H1 (cell line): ENCODE results near the gene ZIC3. TPM values are rescaled to one million over a fixed set of nuclear protein-coding genes. Genes with fewer than 3 reads are reported as not detected.
"Not testable (repeated sequence)": the region's sequence is repeated elsewhere in the genome, so short reads cannot be mapped to it uniquely, and the experiment has no call there.

Source experiments
- CTCF ChIA-PET: fragments of 300-600 bp; sonication (Branson Sonifier 250); formaldehyde crosslinking; loops from one replicate; lab custom pipeline; 2021; ENCODE audit not compliant: partially characterized antibody; lab: Charles Lee
- POLR2A ChIA-PET: fragments of 300-600 bp; sonication (Branson Sonifier 250); formaldehyde crosslinking; loops from one replicate; lab custom pipeline; 2021; ENCODE audit warnings: inconsistent platforms; ENCODE audit not compliant: partially characterized antibody; lab: Charles Lee
- DNase-seq, 2 experiments: peaks; one replicate each; pipeline versions ENCODE4 v3.0.0 to v3.0.0-alpha.2; 2010 to 2022; ENCODE audit warnings: low spot score in 2 of 2, low read depth in 1 of 2, mixed read lengths in 1 of 2
- FAIRE-seq: peaks from 2 replicates; lab custom pipeline; 2011; peaks lifted over from hg19 to GRCh38; lab: Jason Lieb, UNC
- H2AFZ ChIP-seq: 2 replicates; pipeline ENCODE4 v1.8.1; 2012; ENCODE audit warnings: low read length, inconsistent platforms
- H2AK5ac ChIP-seq: 2 replicates; pipeline ENCODE4 v1.6.1; 2013; ENCODE audit warnings: low read depth, low read length
- H2BK120ac ChIP-seq: replicated peaks from 2 replicates; pipeline ENCODE3; 2013; ENCODE audit warnings: low read depth, low read length, inconsistent platforms
- H2BK12ac ChIP-seq: 2 replicates; pipeline ENCODE4 v1.6.1; 2013; ENCODE audit warnings: low read depth, low read length
- H2BK15ac ChIP-seq: 2 replicates; pipeline ENCODE4 v1.6.1; 2013; ENCODE audit warnings: low read length
- H2BK20ac ChIP-seq: 2 replicates; pipeline ENCODE4 v1.6.1; 2013; ENCODE audit warnings: low read length
- H2BK5ac ChIP-seq: 2 replicates; pipeline ENCODE4 v1.6.1; 2013; ENCODE audit warnings: low read depth, low read length
- H3K14ac ChIP-seq: 2 replicates; pipeline ENCODE4 v1.6.1; 2013; ENCODE audit warnings: inconsistent platforms; ENCODE audit not compliant: insufficient read length
- H3K18ac ChIP-seq: 2 replicates; pipeline ENCODE4 v1.6.1; 2013; ENCODE audit warnings: low read length; ENCODE audit errors: extremely low read depth
- H3K23ac ChIP-seq: 2 replicates; pipeline ENCODE4 v1.6.1; 2013; ENCODE audit warnings: inconsistent platforms; ENCODE audit not compliant: insufficient read length
- H3K23me2 ChIP-seq: 2 replicates; pipeline ENCODE4 v1.6.1; 2013; ENCODE audit warnings: low read depth, low read length
- H3K27ac ChIP-seq: 2 replicates; pipeline ENCODE4 v1.6.1; 2011; ENCODE audit warnings: low read depth, low read length, inconsistent platforms
- H3K27me3 ChIP-seq, 4 experiments: replicated peaks in 1 of 4; 1 replicate in 1 of 4; 2 replicates in 3 of 4; pipeline versions ENCODE4 v1.6.1 to v1.8.1; 2011 to 2013; ENCODE audit warnings: low read length in 3 of 4, mild to moderate bottlenecking in 3 of 4, inconsistent platforms in 2 of 4, mixed read lengths in 2 of 4, moderate library complexity in 1 of 4; ENCODE audit not compliant: control insufficient read depth in 3 of 4, insufficient read depth in 3 of 4; ENCODE audit errors: extremely low read depth in 1 of 4
- H3K36me3 ChIP-seq, 4 experiments: 2 replicates each; pipeline versions ENCODE4 v1.6.1 to v1.8.1; 2011 to 2013; ENCODE audit warnings: mild to moderate bottlenecking in 4 of 4, low read length in 3 of 4, moderate library complexity in 2 of 4, control low read depth in 1 of 4, inconsistent platforms in 1 of 4; ENCODE audit not compliant: insufficient read depth in 4 of 4, control insufficient read depth in 2 of 4
- H3K4ac ChIP-seq: replicated peaks from 2 replicates; pipeline ENCODE3; 2013; ENCODE audit warnings: low read length, low read depth, mixed read lengths, inconsistent platforms; ENCODE audit not compliant: insufficient read length
- H3K4me1 ChIP-seq, 4 experiments: replicated peaks in 1 of 4; 1 replicate in 1 of 4; 2 replicates in 3 of 4; pipeline versions ENCODE4 v1.6.1 to v1.8.1; 2011 to 2013; ENCODE audit warnings: low read length in 3 of 4, inconsistent platforms in 2 of 4, mixed read lengths in 1 of 4; ENCODE audit not compliant: insufficient read depth in 4 of 4, control insufficient read depth in 3 of 4
- H3K4me2 ChIP-seq, 2 experiments: 2 replicates each; pipeline versions ENCODE4 v1.6.1 to v1.8.1; 2011 to 2013; ENCODE audit warnings: low read depth in 2 of 2, low read length in 2 of 2, control low read depth in 1 of 2, inconsistent platforms in 1 of 2, mild to moderate bottlenecking in 1 of 2; ENCODE audit not compliant: insufficient read depth in 1 of 2
- H3K4me3 ChIP-seq, 4 experiments: fragments of 200-600, 300-600 bp in 1 of 4; sonication (generic), shearing (Covaris generic), sonication (Bioruptor Twin) in 1 of 4; 2 replicates each; pipeline versions ENCODE4 v1.5.1 to v1.8.1; 2011 to 2016; ENCODE audit warnings: low read length in 4 of 4, low read depth in 3 of 4, control low read depth in 2 of 4, inconsistent platforms in 2 of 4, mild to moderate bottlenecking in 2 of 4, mixed read lengths in 1 of 4, moderate library complexity in 1 of 4; ENCODE audit not compliant: insufficient read depth in 2 of 4; ENCODE audit errors: extremely low read depth in 1 of 4
- H3K56ac ChIP-seq: replicated peaks from 2 replicates; pipeline ENCODE3; 2013; ENCODE audit warnings: low read depth, mild to moderate bottlenecking, mixed read lengths, low read length, inconsistent platforms; ENCODE audit not compliant: insufficient read length
- H3K79me1 ChIP-seq: 2 replicates; pipeline ENCODE4 v1.6.1; 2013; ENCODE audit warnings: low read depth, low read length, control low read depth
- H3K79me2 ChIP-seq, 2 experiments: 2 replicates each; pipeline versions ENCODE4 v1.6.1 to v1.8.1; 2012 to 2013; ENCODE audit warnings: low read length in 2 of 2, mild to moderate bottlenecking in 2 of 2, inconsistent platforms in 1 of 2; ENCODE audit not compliant: insufficient read depth in 2 of 2, control insufficient read depth in 1 of 2
- H3K9ac ChIP-seq, 4 experiments: replicated peaks in 1 of 4; 1 replicate in 1 of 4; 2 replicates in 3 of 4; pipeline versions ENCODE4 v1.6.1 to v1.8.1; 2011 to 2013; ENCODE audit warnings: low read depth in 3 of 4, low read length in 3 of 4, control low read depth in 2 of 4, mild to moderate bottlenecking in 2 of 4, moderate library complexity in 2 of 4, inconsistent platforms in 1 of 4; ENCODE audit errors: extremely low read depth in 1 of 4
- H3K9me3 ChIP-seq, 2 experiments: 2 replicates each; pipeline versions ENCODE4 v1.6.1 to v1.8.1; 2012 to 2013; ENCODE audit warnings: mild to moderate bottlenecking in 2 of 2, moderate library complexity in 2 of 2, control low read depth in 1 of 2, inconsistent platforms in 1 of 2, low read depth in 1 of 2, low read length in 1 of 2, mixed read lengths in 1 of 2; ENCODE audit not compliant: insufficient read depth in 2 of 2
- H4K20me1 ChIP-seq, 2 experiments: replicated peaks in 1 of 2; 2 replicates each; pipeline versions ENCODE3 to v1.8.1; 2011 to 2013; ENCODE audit warnings: inconsistent platforms in 2 of 2, low read length in 2 of 2, mild to moderate bottlenecking in 1 of 2; ENCODE audit not compliant: insufficient read depth in 2 of 2, control insufficient read depth in 1 of 2
- H4K5ac ChIP-seq: 2 replicates; pipeline ENCODE4 v1.6.1; 2013; ENCODE audit warnings: low read length, low read depth, mixed read lengths, inconsistent platforms; ENCODE audit not compliant: insufficient read length
- H4K8ac ChIP-seq: 2 replicates; pipeline ENCODE4 v1.8.0; 2013; ENCODE audit warnings: mild to moderate bottlenecking, moderate library complexity, low read length, inconsistent platforms; ENCODE audit not compliant: insufficient read depth; ENCODE audit errors: extremely low read depth
- H4K91ac ChIP-seq: replicated peaks from 2 replicates; pipeline ENCODE3; 2013; ENCODE audit warnings: low read length, mixed read lengths, inconsistent platforms; ENCODE audit not compliant: insufficient read length
- WGBS, 2 experiments: shearing (Covaris generic) in 1 of 2; methylation state at CpG; one replicate each; pipeline versions ENCODE4 v1.1.6 to v1.1.7; 2013 to 2015; ENCODE audit warnings: low lambda C conversion rate in 2 of 2, mixed read lengths in 2 of 2, inconsistent platforms in 1 of 2, low coverage in 1 of 2, missing lambda C conversion rate in 1 of 2; ENCODE audit not compliant: insufficient replicate concordance in 2 of 2, insufficient coverage in 1 of 2, insufficient read length in 1 of 2; ENCODE audit errors: extremely low coverage in 1 of 2, missing lambda C conversion rate in 1 of 2; 5-methylcytosine and 5-hydroxymethylcytosine counted together
- polyA plus RNA-seq, 7 experiments: library from polyadenylated mRNA; depleted of rRNA in 3 of 7; stranded (reverse) in 5 of 7; unstranded in 2 of 7; fragments of >200 nt in 5 of 7; fragments of 200-250 nt in 2 of 7; gene quantifications; 1 replicate in 5 of 7; 2 replicates in 1 of 7; 4 replicates in 1 of 7; pipeline versions ENCODE4 v1.2.1 to v1.2.3, GENCODE V29; 2011 to 2013; ENCODE audit warnings: missing spikeins in 2 of 7, mixed read lengths in 2 of 7
- total RNA-seq: library from RNA; stranded (reverse); fragmentation: NEBNext Ultra II Directional; extraction: Animal tissue kit (Norgen Biotek cat#: 25700); gene quantifications from 2 replicates; pipeline ENCODE4 v1.2.1, GENCODE V29; 2021

ZIC3 gene
- total and polyA plus RNA-seq, 2 of the 8 experiments (the other 6 are each of a cell fraction or from before 2014, with no cell fraction given) = 53.7 to 73.1 TPM

GRCh38 chrX:137552098-137552497 is 13.8 kb upstream of the ZIC3 start:
- H3K27me3 ChIP-seq = peaks cover 2 to 20% (median 17%) of the 10 kb centered on the region in 4 experiments; a peak in 6 of 7 replicates
- H3K79me2 ChIP-seq = not testable (repeated sequence)

More at GRCh38 chrX:137552098-137552497, 13.8 kb upstream of the ZIC3 start:
- DNase-seq, H3K36me3 ChIP-seq, H3K4ac ChIP-seq, H2BK20ac ChIP-seq, H3K27ac ChIP-seq, H2BK5ac ChIP-seq, H2AFZ ChIP-seq, H3K18ac ChIP-seq, H3K56ac ChIP-seq, H3K9ac ChIP-seq, H3K23me2 ChIP-seq, H3K9me3 ChIP-seq, H3K14ac ChIP-seq, H4K5ac ChIP-seq, H4K8ac ChIP-seq, H2BK15ac ChIP-seq, H3K4me3 ChIP-seq, FAIRE-seq, H3K23ac ChIP-seq, H3K4me2 ChIP-seq, H4K20me1 ChIP-seq, CTCF ChIA-PET, H2AK5ac ChIP-seq, H2BK12ac ChIP-seq, H3K79me1 ChIP-seq, H4K91ac ChIP-seq, H2BK120ac ChIP-seq: not testable (repeated sequence)
- POLR2A ChIA-PET = interaction anchor here (7.8 kb wide), 1 partner anchor 14 kb away, joined by 105 read pairs; the partner anchor contains the start of gene ZIC3
- WGBS, 2 experiments = 72% methylated on average over 2 of the region's 4 CpGs; no CpG with 5 or more reads in 1 of the 2 experiments
- peaks cover 0 to 12% (median 5%) of the 10 kb centered on the region in 4 experiments; a peak in 5 of 7 replicates for H3K4me1 ChIP-seq
